GM12878 (cell line): ENCODE results near the gene TUBA4B. TPM values are rescaled to one million over a fixed set of nuclear protein-coding genes. Genes with fewer than 3 reads are reported as not detected.

Experiments used
- ATAC-seq: fragments of 200-7000 bp; cut with Tn5 transposase; 3 replicates; pipeline ENCODE4 v1.9.1; 2020; ENCODE audit warnings: mild to moderate bottlenecking, moderate library complexity
- BruUV-seq: library from RNA; stranded (reverse); fragments of 400-500 nt; replicated peaks from 2 replicates; lab custom pipeline; 2021; lab: Mats Ljungman, UMichigan
- CTCF ChIA-PET: fragments of 300-600 bp; sonication (Branson Sonifier 250); formaldehyde crosslinking; extraction: SDS; loops from one replicate; lab custom pipeline; 2021; ENCODE audit warnings: inconsistent platforms; lab: Yijun Ruan, JAX
- POLR2A ChIA-PET: fragments of 350-600 bp; formaldehyde crosslinking; extraction: SDS; loops from one replicate; lab custom pipeline; 2021; ENCODE audit warnings: inconsistent platforms; lab: Charles Lee
- RAD21 ChIA-PET: fragments of 300-600 bp; sonication (Branson Sonifier 250); formaldehyde crosslinking; loops from one replicate; lab custom pipeline; 2023; ENCODE audit warnings: antibody characterized with exemption; ENCODE audit not compliant: unreplicated experiment; lab: Charles Lee
- SMC1A ChIA-PET: fragments of 300-600 bp; sonication (Branson Sonifier 250); formaldehyde crosslinking; loops from one replicate; lab custom pipeline; 2023; ENCODE audit not compliant: unreplicated experiment, uncharacterized antibody; lab: Charles Lee
- DNase-seq: peaks from one replicate; pipeline ENCODE4 v3.0.0-alpha.2; 2011; ENCODE audit warnings: low read depth, low spot score
- FAIRE-seq: peaks from 3 replicates; lab custom pipeline; 2011; peaks lifted over from hg19 to GRCh38; lab: Jason Lieb, UNC
- H2AFZ ChIP-seq: 2 replicates; pipeline ENCODE4 v1.6.0; 2011; ENCODE audit warnings: low read depth, low read length, control low read depth; ENCODE audit not compliant: control insufficient read depth
- H3K27ac ChIP-seq: 2 replicates; pipeline ENCODE4 v1.5.1; 2011; ENCODE audit warnings: control low read depth; ENCODE audit not compliant: control insufficient read depth, insufficient read depth
- H3K27me3 ChIP-seq, 2 experiments: replicated peaks in 1 of 2; 2 replicates each; pipeline versions ENCODE4 v1.6.0 to v1.6.1; 2011; ENCODE audit warnings: low read length in 1 of 2; ENCODE audit not compliant: control insufficient read depth in 2 of 2, insufficient read depth in 2 of 2
- H3K36me3 ChIP-seq, 2 experiments: 2 replicates each; pipeline ENCODE4 v1.5.1; 2011; ENCODE audit warnings: low read length in 1 of 2; ENCODE audit not compliant: control insufficient read depth in 2 of 2, insufficient read depth in 2 of 2
- H3K4me1 ChIP-seq: 2 replicates; pipeline ENCODE4 v1.6.1; 2011; ENCODE audit warnings: mild to moderate bottlenecking, low read length, moderate library complexity, mixed read lengths; ENCODE audit not compliant: control insufficient read depth, insufficient read depth
- H3K4me2 ChIP-seq: 2 replicates; pipeline ENCODE4 v1.6.0; 2011; ENCODE audit warnings: control low read depth; ENCODE audit not compliant: control insufficient read depth, insufficient read depth
- H3K4me3 ChIP-seq: fragments of 200-600 bp; sonication (generic); 2 replicates; pipeline ENCODE4 v1.5.1; 2016
- H3K79me2 ChIP-seq: 2 replicates; pipeline ENCODE4 v1.6.0; 2011; ENCODE audit warnings: low read length; ENCODE audit not compliant: control insufficient read depth, insufficient read depth
- H3K9ac ChIP-seq: 2 replicates; pipeline ENCODE4 v1.8.0; 2011; ENCODE audit warnings: low read length, control low read depth, mixed read lengths; ENCODE audit not compliant: control insufficient read depth, insufficient read depth
- H3K9me3 ChIP-seq: replicated peaks from 3 replicates; pipeline ENCODE4 v1.5.1; 2011; ENCODE audit warnings: mild to moderate bottlenecking, low read length; ENCODE audit not compliant: control insufficient read depth, insufficient read depth
- H4K20me1 ChIP-seq: 2 replicates; pipeline ENCODE4 v1.6.0; 2011; ENCODE audit not compliant: control insufficient read depth, insufficient read depth
- E4F1 ChIP-seq: fragments of 450-650 bp; IDR thresholded peaks from 2 replicates; pipeline ENCODE4 v1.6.1; 2018; ENCODE audit warnings: borderline replicate concordance, mild to moderate bottlenecking; ENCODE audit not compliant: partially characterized antibody
- JUND ChIP-seq: IDR thresholded peaks from 2 replicates; pipeline ENCODE4 v1.6.1; 2012; ENCODE audit warnings: low read depth, mild to moderate bottlenecking, low read length, improper control_type of control experiment, moderate library complexity
- NKRF ChIP-seq: fragments of 450-650 bp; conservative IDR thresholded peaks from 2 replicates; pipeline ENCODE4 v1.6.1; 2017; ENCODE audit warnings: mild to moderate bottlenecking, moderate library complexity
- PML ChIP-seq: IDR thresholded peaks from 2 replicates; pipeline ENCODE4 v1.6.1; 2012; ENCODE audit warnings: low read length, inconsistent platforms
- RB1 ChIP-seq: fragments of 450-650 bp; formaldehyde crosslinking; IDR thresholded peaks from 2 replicates; pipeline ENCODE4 v1.6.1; 2017; ENCODE audit warnings: mild to moderate bottlenecking, borderline replicate concordance
- REST ChIP-seq: IDR thresholded peaks from 2 replicates; pipeline ENCODE4 v1.6.1; 2012; ENCODE audit warnings: mild to moderate bottlenecking, low read depth, low read length
- RUNX3 ChIP-seq: IDR thresholded peaks from 2 replicates; pipeline ENCODE4 v1.6.1; 2012; ENCODE audit warnings: low read length, inconsistent platforms
- ZBTB40 ChIP-seq: fragments of 450-650 bp; IDR thresholded peaks from 2 replicates; pipeline ENCODE4 v1.6.1; 2016; ENCODE audit warnings: mild to moderate bottlenecking, moderate library complexity, borderline replicate concordance
- ZNF274 ChIP-seq: IDR thresholded peaks from one replicate; pipeline ENCODE4 v1.8.0; 2011; ENCODE audit not compliant: insufficient read length, insufficient read depth
- WGBS: methylation state at CpG from one replicate; pipeline ENCODE4 v1.1.6; 2016; ENCODE audit warnings: low lambda C conversion rate; ENCODE audit not compliant: insufficient replicate concordance, insufficient coverage; ENCODE audit errors: missing lambda C conversion rate; 5-methylcytosine and 5-hydroxymethylcytosine counted together
- in situ Hi-C: fragments of 300-500 bp; cut with MboI; formaldehyde crosslinking; loops from 9 replicates; pipeline ENCODE4 v1.14.3; 2018; ENCODE audit warnings: mixed read lengths
- intact Hi-C: fragments of 100-400 bp; cut with micrococcal nuclease; formaldehyde crosslinking; loops from one replicate; pipeline ENCODE4 v1.14.2; 2022; ENCODE audit not compliant: unreplicated experiment
- polyA plus RNA-seq, 11 experiments: library from polyadenylated mRNA; depleted of rRNA in 4 of 11; unstranded in 6 of 11; stranded (reverse) in 5 of 11; fragments of >200 nt; fragmentation: Nextera tagmentation in 4 of 11; fragmentation: Illumina TruSeq in 1 of 11; extraction: Ambion mirVana in 4 of 11; extraction: Trizol in 1 of 11; gene quantifications; 1 replicate in 1 of 11; 2 replicates in 10 of 11; pipeline versions ENCODE4 v1.2.1 to v1.2.3, GENCODE V29; 2011 to 2016; ENCODE audit warnings: inconsistent platforms in 2 of 11, missing spikeins in 2 of 11, low read depth in 1 of 11
- total RNA-seq, 4 experiments: library from RNA; depleted of rRNA in 3 of 4; stranded (reverse); fragments of >200 nt in 3 of 4; fragmentation: Illumina TruSeq in 1 of 4; extraction: Trizol in 1 of 4; gene quantifications; 2 replicates each; pipeline versions ENCODE4 v1.2.1 to v1.2.3, GENCODE V29; 2013 to 2021

Gene TUBA4B
- total and polyA plus RNA-seq, 10 of the 15 experiments (the other 5 are each of a cell fraction or from before 2014, with no cell fraction given) = 0.07 TPM; not detected in 9

GRCh38 chr2:219218217-219218731, 34.8 kb upstream of the TUBA4B start:
- peaks cover 10 to 20% of the 10 kb centered on the region in 2 experiments for H3K36me3 ChIP-seq
- H3K27me3 ChIP-seq = no peaks in the 10 kb centered on the region
- peak overlapping the region; percentile 99 for H3K4me2 ChIP-seq
- peaks cover 14% of the 10 kb centered on the region for H3K79me2 ChIP-seq
- CTCF ChIA-PET = interaction anchor here (0.6 to 1.7 kb wide), 4 partner anchors 9 to 77 kb away, joined by 3 to 5 read pairs (median 3); no protein-coding TSS in a partner anchor
- H3K27ac ChIP-seq = peak overlapping the region; percentile 63
- peak overlapping the region; percentile 79 for H2AFZ ChIP-seq
- 13% methylated on average over 37 of the region's 37 CpGs for WGBS
- peak overlapping the region; percentile 76 for H3K9ac ChIP-seq
- no TSS peak for BruUV-seq
- SMC1A ChIA-PET = interaction anchor here (0.7 to 1.8 kb wide), 6 partner anchors 11 to 60 kb away, joined by 3 to 8 read pairs (median 4); partner anchors contain the start of genes ANKZF1, ATG9A, GLB1L and STK16
- intact Hi-C loops = loop anchor here (2.0 kb wide), 1 partner anchor 77 kb away; no protein-coding TSS in a partner anchor
- DNase-seq = no peak
- in situ Hi-C loops = no loop called here
- H3K9me3 ChIP-seq = no peaks in the 10 kb centered on the region
- peaks cover 16% of the 10 kb centered on the region for H3K4me1 ChIP-seq
- POLR2A ChIA-PET = interaction anchor here (0.6 to 3.8 kb wide), 13 partner anchors 8 to 153 kb away, joined by 3 to 21 read pairs (median 5); partner anchors contain the start of genes ANKZF1, ATG9A, CNPPD1 and DNAJB2
- RAD21 ChIA-PET = interaction anchor here (0.9 to 2.2 kb wide), 5 partner anchors 11 to 60 kb away, joined by 3 to 11 read pairs (median 5); partner anchors contain the start of genes ANKZF1, ATG9A, GLB1L and STK16
- no peaks in the 10 kb centered on the region; the same call in 1 of the 2 replicates for H4K20me1 ChIP-seq
- no peak for FAIRE-seq
- TF ChIP-seq JUND (no peak), ZBTB40 (peak; percentile 27; the same call in 1 of the 2 replicates), RUNX3 (0 out of 2 replicates have a peak, but pooled peaks have one; percentile 15), PML (peak; percentile 3; the same call in 1 of the 2 replicates), ZNF274 (no peak), E4F1 (no peak), RB1 (no peak), NKRF (peak; percentile 94), REST (peak; percentile 78)
- ATAC-seq = peak; percentile 65
- peak overlapping the region; percentile 92 for H3K4me3 ChIP-seq
